A204.1 (cell line): Measurements from ENCODE around the gene PODXL2.

ENCODE experiments used
- FAIRE-seq: peaks from 2 replicates; lab custom pipeline; 2012; peaks lifted over from hg19 to GRCh38; lab: Jason Lieb, UNC

PODXL2 gene

GRCh38 chr3:127710155-127710941 is 81.4 kb downstream of the PODXL2 start:
- no peak for FAIRE-seq

DNA sequence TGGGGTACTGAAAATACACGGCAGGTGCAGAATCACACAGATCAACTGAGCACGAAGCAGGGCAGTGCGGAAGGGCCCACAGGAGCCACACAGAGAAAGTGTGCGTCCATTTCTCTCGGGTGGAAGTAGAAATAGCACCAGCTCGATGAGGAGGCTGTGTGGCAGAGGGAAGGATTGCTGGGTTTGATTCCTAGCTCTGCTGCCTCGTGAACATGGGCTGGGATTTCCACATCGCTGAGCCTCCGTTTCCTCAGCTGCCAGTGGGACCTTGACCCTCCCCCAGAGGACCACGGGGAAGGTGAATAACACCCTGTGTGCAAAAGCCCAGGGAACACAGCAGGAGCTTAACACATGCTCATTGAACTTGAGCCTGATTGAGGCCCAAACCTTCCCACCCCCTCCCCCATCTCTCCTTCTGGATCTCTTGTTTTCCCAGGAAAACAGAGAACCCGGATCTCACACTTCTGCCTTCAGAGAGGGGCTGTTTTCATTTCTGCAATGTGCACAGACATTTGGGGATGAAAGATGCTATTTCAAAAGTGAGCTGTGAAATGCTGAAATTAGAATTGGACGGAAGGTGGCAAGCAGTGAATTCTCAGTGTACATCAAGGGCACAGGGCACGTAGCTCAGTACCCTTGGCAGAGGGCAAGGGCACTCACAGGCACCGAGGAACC is 82.2 kb downstream of the PODXL2 start:
- FAIRE-seq: no peak

GRCh38 chr3:127711896-127712295 is 82.9 kb downstream of the PODXL2 start:
- no peak for FAIRE-seq

DNA sequence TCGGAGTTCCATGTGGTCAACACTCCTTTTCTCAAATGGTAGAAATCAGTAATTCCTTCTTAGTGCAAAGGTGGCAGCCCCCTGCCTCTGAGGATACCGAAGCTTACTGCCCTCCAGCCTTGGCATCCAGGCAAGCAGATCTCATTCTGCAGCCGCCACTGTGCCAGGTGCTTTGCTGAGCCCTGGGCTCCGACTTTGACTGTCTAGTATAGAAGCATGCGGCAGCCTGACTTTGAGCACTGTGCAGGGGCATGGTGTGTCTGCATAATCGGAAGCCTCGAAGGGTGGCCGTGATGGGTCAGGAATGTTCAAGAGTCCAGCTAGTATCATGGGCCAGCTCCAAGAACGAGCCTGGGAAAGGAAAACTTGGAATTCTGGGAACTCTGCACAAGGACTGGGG is 83.5 kb downstream of the PODXL2 start:
- FAIRE-seq: no peak

DNA sequence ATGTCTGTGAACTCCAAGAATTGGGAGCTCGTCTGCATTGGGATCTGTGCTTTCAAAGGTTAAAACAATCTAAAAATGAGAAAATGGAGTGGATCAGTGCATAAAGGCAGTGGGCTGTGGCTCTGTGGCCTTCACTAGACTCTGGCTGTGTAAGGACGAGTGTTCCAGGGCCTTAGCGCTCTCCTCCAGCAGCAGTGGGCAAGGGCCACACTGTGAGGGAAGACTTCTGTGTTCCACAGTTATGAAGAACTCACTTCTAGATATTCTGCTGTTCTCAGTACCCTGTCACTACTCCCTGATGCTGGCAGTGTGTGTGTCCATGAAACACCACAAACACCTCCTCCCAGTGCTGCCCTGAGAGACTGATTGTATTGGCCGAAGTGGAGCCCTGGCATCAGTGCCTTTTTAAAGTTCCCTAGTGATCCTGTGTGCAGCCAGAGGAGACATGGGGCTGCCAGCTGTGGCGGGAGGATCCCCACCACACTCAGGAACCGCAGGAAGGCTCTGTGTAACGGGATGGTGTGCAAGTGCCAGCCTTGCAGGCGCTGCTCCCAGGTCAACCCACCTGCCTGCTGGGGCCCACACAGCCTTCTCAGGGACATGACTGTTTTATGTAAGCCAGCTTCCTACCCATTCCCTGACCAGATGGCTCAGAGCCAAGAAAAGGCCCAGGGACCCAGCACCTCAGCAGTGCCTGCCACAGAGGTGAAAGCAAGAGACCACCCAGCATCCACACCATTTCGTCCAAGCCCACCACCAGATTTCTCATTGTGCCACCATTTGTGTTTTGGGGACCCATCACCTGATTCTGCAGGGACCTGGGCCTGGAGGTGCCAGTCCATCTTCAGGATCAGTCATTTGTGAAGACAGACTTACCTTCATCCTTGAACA is 84.1 kb downstream of the PODXL2 start:
- no peak for FAIRE-seq

DNA sequence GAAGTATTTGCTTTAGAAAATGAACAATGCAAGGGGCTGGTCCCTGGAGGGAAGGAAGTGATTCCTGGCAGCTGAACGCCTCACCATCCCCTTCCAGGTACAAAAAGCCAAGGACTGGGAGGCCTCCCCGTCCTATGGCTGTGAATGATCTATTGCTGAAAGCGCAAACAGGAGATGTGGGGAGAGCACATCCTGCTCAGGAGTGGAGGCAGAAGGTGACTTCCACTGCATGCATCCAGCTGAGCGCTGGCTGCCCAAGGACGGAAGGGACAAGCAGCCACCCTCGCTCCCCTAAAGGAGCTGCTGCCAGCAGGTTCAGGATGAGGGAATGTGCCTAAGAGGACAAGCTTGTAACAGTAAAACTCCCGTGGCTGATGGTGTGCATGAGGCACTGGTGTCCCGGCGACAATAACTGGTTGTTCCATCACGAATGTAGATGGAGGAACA is 85.2 kb downstream of the PODXL2 start:
- FAIRE-seq: no peak

DNA sequence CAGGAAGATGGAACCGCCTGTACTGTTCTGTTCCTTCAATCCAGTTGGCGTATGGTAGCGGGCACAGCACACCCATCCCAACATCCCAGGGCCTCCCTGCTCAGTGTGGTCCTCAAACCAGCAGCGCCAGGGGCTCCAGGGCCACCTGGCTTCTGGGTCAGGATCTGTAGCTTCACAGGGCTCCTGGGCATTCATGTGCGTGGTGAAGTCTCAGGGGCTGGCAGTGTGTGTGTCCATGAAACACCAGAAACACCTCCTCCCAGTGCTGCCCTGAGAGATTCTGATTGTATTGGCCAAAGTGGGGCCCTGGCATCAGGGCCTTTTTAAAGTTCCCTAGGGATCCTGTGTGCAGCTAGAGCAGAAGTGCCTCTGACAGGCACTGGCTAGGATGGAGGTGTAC is 85.9 kb downstream of the PODXL2 start:
- FAIRE-seq: no peak

- FAIRE-seq: no peak
Observed at GRCh38 chr3:127715532-127715931, 86.5 kb downstream of the PODXL2 start.

- no peak for FAIRE-seq
Observed at GRCh38 chr3:127716384-127716783, 87.4 kb downstream of the PODXL2 start.

- no peak for FAIRE-seq
Observed at GRCh38 chr3:127717357-127718244, 88.6 kb downstream of the PODXL2 start.

DNA sequence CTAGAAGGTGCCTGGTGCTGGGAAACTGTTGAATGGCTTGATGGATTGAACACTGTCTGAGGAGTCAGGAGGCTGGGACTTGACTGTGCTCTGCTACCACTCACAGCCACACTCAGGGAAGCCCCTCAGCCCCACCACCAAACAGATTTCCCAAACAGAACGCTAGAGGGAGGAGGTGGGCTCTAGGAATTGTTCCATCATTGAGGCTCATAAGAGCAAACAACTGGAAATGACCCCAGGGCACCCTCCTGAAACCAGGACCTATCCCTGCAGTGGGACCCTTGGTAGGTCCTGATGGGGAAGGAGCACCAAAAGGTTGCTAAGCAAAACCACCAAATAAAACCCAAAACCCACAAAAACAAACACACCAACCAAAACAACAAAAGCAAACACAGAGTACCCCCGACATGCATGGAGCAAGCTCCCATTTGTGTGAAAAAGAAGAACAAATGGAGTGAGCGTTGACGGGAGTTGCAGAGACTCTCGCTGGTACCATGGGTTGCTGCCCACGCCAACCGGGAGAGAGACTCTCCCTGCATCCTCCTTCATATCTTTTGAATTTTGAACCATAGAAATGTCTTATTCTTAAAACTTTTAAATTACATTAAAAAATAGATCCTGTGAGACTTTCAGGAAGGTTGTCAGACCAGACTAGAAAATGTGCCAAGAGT is 89.4 kb downstream of the PODXL2 start:
- FAIRE-seq: no peak

GRCh38 chr3:127718916-127719290 is 89.9 kb downstream of the PODXL2 start:
- FAIRE-seq: no peak

DNA sequence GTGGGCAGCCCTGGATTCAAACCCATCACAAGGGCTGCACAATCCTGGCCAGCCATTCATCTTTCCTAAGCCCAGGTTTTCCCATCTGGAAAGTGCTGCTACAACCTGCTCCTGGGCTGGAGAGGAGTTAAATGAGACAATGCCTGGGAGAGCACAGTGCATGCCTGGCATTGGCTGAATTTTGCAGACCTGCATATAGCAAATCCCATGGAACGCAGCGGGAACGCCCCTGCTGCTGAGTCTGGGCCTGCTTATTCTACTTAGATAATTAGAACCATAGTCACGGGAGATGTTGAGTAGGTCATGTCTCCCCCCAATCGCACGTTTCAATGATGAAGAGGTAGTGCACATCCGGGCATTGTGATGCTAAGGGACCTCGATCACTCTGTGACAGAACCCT is 90.4 kb downstream of the PODXL2 start:
- FAIRE-seq: no peak

- FAIRE-seq: no peak
Observed at GRCh38 chr3:127720161-127720823, 91.3 kb downstream of the PODXL2 start.

GRCh38 chr3:127720985-127721935 is 92.3 kb downstream of the PODXL2 start:
- FAIRE-seq: no peak

DNA sequence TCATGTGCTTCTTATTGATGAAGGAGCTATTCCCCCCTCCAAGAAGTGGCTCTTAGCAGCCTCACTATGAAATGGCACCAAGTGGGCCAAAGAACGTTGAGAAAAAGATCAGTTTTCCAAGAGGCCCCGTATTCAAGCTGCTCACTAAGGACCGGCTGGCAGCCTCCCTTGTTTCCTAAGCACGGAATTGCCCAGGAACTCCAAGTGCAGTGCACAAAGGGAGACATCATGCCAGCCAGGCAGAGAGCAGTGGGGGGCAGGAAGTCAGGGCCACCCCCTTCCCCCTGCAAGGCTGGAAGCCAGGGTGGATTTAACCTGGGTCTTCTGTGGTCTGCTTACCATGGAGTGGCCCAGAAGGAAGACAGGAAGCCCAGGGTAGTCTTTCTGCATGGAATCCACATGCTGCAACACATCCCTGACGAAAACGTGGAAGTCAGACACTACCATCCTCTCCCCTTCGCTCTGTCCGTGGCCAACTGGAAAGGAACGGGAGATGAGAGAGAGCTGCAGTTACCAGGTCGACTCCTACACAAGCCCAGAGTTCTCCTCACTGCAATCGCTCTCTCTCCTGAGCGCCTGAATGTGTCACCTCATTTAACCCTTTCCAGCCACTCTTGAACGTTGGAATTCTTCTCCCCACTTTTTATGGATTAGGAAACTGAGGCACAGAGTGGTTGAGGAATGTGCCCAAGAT is 93.3 kb downstream of the PODXL2 start:
- no peak for FAIRE-seq
